Fibroblast of upper back skin (primary cell): ENCODE data around the gene KRTAP9-4.
"Not testable (repeated sequence)": the region's sequence is repeated elsewhere in the genome, so short reads cannot be mapped to it uniquely, and the experiment has no call there.

Experiments used
- DNase-seq: peaks from one replicate; pipeline ENCODE4 v3.0.0-alpha.2; 2013

KRTAP9-4 gene

DNA sequence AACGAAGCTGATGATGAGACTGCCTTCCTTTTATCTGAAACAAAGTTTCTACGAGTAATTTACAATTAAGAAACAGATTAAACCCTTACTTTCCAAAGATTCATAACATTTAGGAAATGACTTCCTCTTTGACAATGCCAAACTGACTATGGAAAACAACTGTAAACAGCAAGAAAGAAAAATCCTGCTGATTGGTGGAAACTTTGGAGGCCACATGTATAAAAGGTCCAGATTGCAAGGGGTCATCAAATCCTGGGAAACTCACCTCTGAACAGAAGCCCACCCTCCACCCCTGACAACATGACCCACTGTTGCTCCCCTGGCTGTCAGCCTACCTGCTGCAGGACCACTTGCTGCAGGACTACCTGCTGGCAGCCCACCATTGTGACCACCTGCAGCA is 15.6 kb downstream of the KRTAP9-4 start, which contains the start of gene KRTAP9-6:
TSS of gene KRTAP9-6 (plus strand) at position 301 of the 400 bp plus-strand sequence. CDS start at position 301, 0 bp downstream.
- no peak for DNase-seq

DNA sequence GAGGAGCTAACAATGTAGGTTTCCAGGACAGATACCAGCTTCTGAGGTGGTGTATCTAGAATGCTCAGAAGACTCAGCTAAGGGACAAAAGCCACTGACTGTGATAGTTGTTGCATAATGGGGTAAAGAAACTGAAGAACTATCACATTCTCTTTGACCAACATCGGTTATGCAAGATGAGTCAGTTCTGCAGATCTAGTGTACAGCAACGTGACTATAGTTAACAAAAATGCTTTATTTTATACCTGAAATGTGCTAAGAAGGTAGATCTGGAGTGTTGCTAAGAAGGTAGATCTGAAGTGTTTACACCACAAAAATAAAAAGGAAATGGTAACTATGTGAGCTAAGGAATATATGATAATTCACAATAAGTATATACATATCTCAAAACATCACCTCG is 18.2 kb downstream of the KRTAP9-4 start:
- no peak for DNase-seq

DNA sequence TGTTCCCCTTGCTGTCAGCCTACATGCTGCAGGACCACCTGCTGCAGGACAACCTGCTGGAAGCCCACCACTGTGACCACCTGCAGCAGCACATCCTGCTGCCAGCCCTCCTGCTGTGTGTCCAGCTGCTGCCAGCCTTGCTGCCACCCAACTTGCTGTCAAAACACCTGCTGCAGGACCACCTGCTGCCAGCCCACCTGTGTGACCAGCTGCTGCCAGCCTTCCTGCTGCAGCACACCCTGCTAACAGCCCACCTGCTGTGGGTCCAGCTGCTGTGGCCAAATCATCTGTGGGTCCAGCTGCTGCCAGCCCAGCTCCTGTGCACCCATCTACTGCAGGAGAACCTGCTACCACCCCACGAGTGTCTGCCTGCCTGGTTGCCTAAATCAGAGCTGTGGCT is 21.8 kb downstream of the KRTAP9-4 start:
- not testable (repeated sequence) for DNase-seq

DNA sequence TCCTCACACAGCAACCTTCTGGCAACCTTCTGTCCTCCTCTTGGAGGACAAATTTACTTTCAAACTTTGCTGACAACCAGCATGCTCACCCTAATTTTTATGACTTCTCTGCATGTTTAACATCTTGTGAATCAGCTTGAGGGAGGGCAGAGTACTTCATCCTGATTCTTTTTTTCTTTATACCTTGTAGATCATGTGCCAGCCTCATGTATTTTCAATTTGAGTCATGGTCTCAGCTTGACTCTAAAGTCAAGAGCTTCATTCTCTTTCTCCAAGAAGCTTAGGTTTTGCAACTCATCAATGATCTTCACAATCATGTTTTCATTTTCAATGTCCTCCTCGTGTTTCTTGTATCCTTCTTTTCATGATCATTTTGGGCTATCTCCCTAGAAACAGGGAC is 22.4 kb downstream of the KRTAP9-4 start:
- DNase-seq = no peak

DNA sequence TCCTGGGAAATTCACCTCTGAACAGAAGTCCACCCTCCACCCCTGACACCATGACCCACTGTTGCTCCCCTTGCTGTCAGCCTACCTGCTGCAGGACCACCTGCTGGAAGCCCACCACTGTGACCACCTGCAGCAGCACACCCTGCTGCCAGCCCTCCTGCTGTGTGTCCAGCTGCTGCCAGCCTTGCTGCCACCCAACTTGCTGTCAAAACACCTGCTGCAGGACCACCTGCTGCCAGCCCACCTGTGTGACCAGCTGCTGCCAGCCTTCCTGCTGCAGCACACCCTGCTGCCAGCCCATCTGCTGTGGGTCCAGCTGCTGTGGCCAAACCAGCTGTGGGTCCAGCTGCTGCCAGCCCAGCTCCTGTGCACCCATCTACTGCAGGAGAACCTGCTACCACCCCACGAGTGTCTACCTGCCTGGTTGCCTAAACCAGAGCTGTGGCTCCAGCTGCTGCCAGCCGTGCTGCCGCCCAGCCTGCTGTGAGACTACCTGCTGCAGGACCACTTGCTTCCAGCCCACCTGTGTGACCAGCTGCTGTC is 26.2 kb downstream of the KRTAP9-4 start, which contains the start of gene KRTAP9-7:
TSS of gene KRTAP9-7 (plus strand) at position 51 of the 543 bp plus-strand sequence. CDS start at position 51, 0 bp downstream.
- DNase-seq = not testable (repeated sequence)

DNA sequence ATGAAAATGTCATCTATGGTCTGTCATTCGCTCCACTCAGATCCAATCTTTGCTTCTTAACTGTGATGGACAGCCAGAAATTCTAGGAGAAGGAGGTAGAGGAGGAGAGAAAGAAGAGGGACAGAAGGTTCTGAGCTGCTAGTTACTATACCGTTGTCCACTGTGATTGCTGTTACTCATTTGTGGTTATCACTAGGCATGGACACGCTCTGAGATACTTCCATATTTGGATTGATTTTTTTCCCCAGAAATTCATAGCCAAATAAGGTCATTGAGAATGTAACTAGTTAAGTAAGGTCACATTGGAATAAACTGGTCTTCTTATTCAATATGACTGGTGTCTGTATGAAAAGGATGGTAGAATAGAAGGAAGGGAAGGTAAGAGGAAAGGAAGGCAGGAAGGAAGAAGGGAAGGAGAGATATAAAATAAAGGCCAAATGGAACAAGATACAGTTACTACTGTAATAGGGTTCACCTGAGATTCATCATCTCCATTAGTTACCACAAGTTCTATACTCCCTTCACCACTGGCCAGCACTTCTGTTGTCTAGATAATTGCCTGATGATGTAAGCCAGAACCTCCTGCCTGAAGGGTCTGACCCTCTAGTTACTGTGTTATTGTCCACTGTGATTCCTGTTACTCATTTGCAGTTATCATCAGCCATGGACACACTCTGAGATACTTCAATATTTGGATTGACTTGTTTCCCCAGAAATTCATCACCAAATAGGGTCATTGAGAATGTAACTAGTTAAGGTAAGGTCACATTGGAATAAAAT is 28.9 kb downstream of the KRTAP9-4 start:
- peak; percentile 11 for DNase-seq

DNA sequence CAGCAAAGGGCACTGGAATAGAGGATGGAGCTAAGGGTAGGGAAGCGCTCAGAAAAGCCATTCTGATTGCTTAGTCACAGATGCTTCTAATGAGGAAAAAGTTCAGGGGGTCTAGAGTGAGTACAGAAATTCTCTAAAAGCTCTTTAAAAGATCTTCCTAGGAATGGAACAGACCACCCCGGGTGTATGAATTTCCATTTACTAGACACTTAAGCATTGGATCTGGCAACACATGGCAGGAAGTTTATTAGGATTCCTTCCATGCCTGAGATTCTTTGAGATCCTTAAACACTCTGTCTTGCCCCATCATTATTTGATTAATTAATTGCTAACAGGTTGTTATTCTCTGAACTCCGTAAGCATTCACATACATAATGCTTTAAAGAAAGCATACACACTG is 34.6 kb downstream of the KRTAP9-4 start:
- peak; percentile 95 for DNase-seq

DNA sequence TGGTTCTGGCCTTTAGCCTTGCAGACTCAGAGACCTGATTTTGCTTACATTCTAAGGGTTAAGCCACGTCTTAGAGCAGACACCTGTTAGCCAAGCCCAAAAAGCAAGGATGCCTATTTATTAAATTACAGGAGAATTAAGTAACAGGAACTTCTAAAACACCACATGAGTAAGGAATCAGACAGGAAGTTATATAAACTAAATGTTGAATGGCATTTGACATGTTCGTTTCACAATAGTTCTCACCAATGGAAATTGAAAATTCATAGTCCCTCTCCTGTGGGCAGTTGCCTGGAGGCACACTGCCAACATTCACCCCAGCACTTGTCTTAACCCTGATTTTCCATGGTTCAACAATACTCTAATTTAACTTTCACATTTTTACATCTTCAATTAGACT is 35.1 kb downstream of the KRTAP9-4 start:
- DNase-seq = peak; percentile 25

DNA sequence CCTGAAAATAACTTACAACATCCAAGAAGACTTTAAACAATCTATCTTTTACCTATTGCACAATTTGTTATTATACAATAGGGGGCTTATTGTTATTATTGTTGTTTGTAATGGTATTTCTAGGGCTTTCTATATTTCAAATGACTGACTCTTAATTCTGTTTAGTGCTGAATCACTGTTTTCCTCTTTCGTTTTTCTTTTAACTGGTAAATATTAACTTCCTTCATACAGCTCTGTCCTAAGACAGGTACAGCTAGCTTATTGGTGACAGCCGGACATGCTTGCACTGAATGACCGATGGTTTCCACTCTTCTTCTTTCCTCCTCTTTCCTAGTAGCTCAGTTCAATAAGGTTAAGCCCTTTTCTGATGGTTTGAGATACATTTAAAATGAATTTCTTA is 37.6 kb downstream of the KRTAP9-4 start:
- no peak for DNase-seq

DNA sequence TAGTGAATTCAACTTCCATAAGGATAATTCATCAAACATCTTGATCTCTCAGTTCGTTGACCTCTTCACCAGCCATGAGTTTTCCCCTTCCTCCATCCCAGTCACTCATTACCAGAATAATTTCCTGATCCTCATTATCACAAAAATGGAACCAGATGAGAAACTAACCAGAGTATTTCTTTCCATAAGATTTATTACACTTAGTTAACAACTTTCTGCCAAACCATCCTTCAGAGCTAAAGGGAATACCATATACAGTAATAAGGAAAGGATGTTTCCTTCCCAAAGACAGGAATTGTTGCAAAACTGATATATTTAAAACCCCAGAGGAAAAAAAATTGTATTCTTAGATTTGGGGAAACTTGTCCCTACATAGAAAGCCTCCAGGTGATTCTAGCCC is 44.5 kb downstream of the KRTAP9-4 start:
- peak; percentile 62 for DNase-seq

DNA sequence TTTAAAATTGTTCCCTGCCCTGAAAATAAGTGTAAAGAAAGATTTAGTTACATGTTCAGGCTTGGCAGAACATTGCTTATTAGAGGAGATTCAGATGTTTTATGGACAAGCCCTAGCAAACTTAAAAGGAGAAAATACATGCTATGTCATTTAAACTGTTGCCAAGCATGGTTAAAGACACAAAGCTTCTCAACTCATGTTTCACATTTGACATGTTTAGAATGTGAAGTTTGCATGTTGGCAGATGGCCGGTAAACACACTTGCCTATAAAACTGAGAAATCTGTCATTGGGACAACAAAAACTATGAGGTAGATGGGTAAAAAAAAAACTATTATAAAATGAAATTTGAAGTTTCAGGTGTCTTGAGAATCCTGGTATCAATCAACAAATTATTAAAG is 47.4 kb downstream of the KRTAP9-4 start:
- DNase-seq = no peak

DNA sequence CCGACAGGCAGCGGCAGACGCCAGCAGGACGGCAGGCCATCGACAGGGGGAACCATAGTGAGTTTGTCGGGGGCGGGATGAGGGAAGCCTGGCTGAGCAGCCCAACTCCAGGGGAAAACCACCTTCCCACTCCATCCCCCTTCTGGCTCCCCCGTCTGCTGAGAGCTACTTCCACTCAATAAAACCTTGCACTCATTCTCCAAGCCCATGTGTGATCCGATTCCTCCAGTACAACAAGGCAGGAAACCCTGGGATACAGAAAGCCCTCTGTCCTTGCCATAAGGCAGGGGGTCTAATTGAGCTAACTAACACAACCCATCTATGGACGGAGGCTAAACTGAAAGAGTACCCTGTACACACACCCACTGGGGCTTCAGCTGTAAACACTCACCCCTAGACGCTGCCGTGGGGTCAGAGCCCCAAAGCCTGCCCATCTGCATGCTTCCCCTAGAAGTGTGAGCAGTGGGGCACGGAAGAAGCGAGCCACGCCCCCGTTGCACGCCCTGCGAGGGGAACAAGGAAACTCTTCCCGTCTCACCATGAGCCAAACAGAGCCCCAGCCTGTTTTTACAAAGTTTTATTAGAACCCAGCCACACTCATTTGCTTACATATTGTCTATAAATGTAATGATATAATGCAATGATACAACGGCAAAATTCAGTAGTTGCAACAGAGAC is 49.1 kb downstream of the KRTAP9-4 start:
- DNase-seq = no peak
